Keratinocyte (primary cell): Measurements from ENCODE around the gene LSM14A.

Experiments
- CTCF ChIP-seq, 3 experiments: IDR thresholded peaks in 1 of 3; conservative IDR thresholded peaks in 1 of 3; optimal IDR thresholded peaks in 1 of 3; 2 replicates in 2 of 3; 3 replicates in 1 of 3; pipeline versions ENCODE3 to v1.5.1; 2011; ENCODE audit warnings: low read length in 3 of 3, mild to moderate bottlenecking in 3 of 3, moderate library complexity in 2 of 3, control low read depth in 1 of 3, inconsistent platforms in 1 of 3; ENCODE audit not compliant: insufficient read depth in 2 of 3; ENCODE audit errors: extremely low read depth in 1 of 3
- EZH2 ChIP-seq: IDR thresholded peaks from one replicate; pipeline ENCODE4 v1.6.1; 2012; ENCODE audit warnings: inconsistent platforms, mild to moderate bottlenecking, low read length, moderate library complexity

GRCh38 chr19:34217952-34218817 lies 45.9 kb downstream of the LSM14A start:
- TF ChIP-seq CTCF (optimal IDR thresholded peaks at IDR 0.05 in 1 of 3, IDR thresholded peaks at IDR 0.05 in 1 of 3, conservative IDR thresholded peaks at IDR 0.05 in 1 of 3; ENCODE audit: extremely low read depth in 1 of 3, insufficient read depth in 2 of 3, low read length in 3 of 3) (no peak), EZH2 (no peak)
